Fibroblast of pulmonary artery (primary cell): ENCODE measurements around the gene PBX2.

Experiments
- DNase-seq: peaks from one replicate; pipeline ENCODE4 v3.0.0-alpha.2; 2010; ENCODE audit warnings: low read depth
- H3K4me3 ChIP-seq: replicated peaks from 2 replicates; pipeline ENCODE4 v1.5.1; 2011; ENCODE audit warnings: low read depth, mild to moderate bottlenecking, control low read depth, low read length, moderate library complexity
- TF ChIP-seq, protein P1 (sequence below): IDR thresholded peaks from 2 replicates; pipeline ENCODE4 v1.5.1; 2011; ENCODE audit warnings: mild to moderate bottlenecking, control low read depth, low read length, inconsistent platforms; ENCODE audit errors: missing control alignments

The PBX2 gene

DNA sequence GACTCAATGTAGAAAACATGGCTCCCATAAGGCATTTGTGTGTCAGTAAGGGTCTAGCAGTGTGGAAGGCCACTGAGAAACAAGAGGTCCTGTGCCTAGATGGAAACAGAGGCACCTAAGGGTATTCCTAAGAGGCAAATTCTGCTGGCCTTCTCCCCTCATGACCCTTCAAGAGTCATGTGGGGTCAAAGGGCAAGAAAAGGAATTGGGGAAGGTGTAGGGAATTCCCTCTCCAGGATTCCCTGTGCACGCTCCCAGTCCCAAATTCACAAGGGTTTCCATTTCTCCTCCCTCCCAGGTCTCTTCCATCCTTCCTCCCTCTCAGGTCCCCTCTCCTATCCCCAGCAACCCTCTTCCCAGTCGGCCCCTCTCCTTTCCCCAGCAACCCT is 14.7 kb downstream of the PBX2 start:
- no peak for DNase-seq
- TF ChIP-seq, protein P1, sequence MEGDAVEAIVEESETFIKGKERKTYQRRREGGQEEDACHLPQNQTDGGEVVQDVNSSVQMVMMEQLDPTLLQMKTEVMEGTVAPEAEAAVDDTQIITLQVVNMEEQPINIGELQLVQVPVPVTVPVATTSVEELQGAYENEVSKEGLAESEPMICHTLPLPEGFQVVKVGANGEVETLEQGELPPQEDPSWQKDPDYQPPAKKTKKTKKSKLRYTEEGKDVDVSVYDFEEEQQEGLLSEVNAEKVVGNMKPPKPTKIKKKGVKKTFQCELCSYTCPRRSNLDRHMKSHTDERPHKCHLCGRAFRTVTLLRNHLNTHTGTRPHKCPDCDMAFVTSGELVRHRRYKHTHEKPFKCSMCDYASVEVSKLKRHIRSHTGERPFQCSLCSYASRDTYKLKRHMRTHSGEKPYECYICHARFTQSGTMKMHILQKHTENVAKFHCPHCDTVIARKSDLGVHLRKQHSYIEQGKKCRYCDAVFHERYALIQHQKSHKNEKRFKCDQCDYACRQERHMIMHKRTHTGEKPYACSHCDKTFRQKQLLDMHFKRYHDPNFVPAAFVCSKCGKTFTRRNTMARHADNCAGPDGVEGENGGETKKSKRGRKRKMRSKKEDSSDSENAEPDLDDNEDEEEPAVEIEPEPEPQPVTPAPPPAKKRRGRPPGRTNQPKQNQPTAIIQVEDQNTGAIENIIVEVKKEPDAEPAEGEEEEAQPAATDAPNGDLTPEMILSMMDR: no peak
- H3K4me3 ChIP-seq: peak overlapping the region; percentile 87

DNA sequence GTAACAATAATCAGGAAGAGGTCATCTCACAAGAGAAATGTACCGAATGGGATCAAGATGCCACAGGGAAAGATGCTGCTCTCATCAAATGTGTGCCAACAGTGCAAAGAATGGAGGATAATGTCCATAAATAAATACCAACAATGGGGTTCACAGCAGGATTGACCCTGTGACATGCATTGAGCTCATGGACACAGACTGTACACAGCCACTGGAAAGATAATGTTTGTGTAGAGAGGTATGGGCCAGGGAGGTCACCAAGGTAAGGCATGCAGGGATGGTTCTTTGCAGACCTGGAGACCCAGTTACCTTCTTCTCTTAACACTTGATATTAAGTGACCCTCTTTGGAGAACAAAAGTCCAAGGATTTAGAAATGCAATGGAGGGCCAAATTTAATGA is 15.6 kb downstream of the PBX2 start:
- DNase-seq: no peak
- peak overlapping the region; percentile 87 for H3K4me3 ChIP-seq
- TF ChIP-seq, protein P1: no peak

- no peak for DNase-seq
- TF ChIP-seq, protein P1: no peak
- no peak overlapping the region for H3K4me3 ChIP-seq
Observed at GRCh38 chr6:32173051-32173727, 16.8 kb downstream of the PBX2 start.

GRCh38 chr6:32171234-32171633 is 18.8 kb downstream of the PBX2 start:
- H3K4me3 ChIP-seq: no peak overlapping the region
- TF ChIP-seq, protein P1: no peak
- no peak for DNase-seq

GRCh38 chr6:32170294-32170693 is 19.7 kb downstream of the PBX2 start:
- no peak overlapping the region for H3K4me3 ChIP-seq
- DNase-seq: no peak
- TF ChIP-seq, protein P1: no peak

DNA sequence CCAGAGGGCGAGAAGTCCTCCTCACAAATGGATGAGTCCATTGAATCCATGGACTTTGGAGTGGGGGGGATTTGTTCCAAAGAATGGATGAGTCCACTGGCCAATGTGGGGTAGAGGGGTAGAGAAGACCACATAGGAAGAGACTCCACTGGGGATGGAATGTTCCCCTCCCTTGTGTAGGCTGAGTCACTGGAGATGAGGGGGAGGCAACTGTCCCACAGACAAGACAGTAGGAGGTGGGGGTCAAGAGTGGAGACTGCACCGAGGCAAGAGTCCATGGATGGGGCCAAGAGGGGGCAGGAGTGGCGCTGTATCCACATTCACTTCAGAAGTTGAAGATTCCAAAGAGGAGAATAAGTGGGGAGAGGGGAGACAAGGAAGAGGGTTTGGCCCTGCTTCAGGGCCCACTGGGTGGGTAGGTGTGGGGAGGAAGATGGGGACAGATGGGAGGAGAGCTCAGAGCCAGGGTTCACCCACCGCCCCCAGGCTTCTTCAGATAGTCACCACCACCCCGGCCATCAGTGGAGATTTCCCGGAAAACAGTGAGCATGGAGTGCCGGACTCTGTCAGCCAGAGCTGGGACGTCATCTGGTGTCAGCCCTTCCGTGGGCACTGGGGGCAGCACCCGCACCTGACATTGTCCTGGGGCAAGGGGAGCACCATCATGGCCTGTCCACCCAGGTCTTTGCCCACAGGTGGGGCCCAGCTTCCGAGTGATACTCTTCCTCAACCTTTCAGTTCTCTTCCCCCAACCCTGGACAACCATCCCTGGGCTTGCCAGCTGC is 21.0 kb downstream of the PBX2 start:
- peak; percentile 38 for DNase-seq
- TF ChIP-seq, protein P1: no peak
- H3K4me3 ChIP-seq: no peak overlapping the region
